Measurements from ENCODE around the gene UBR2.

GRCh38 chr6:42710316-42710715, 146.5 kb downstream of the UBR2 start:
- TF ChIP-seq CTCF (conservative IDR thresholded peaks at IDR 0.05 in 1 of 2, IDR thresholded peaks at IDR 0.05 in 1 of 2; ENCODE audit: low read depth in 1 of 2, low read length in 2 of 2) (no peak), EZH2 (IDR thresholded peaks at IDR 0.05; ENCODE audit: low read length, missing control alignments) (no peak)

All from fibroblast of lung (primary cell).